HL-60 (cell line): ENCODE data around the gene CIC.

ENCODE experiments used
- GABPA ChIP-seq: IDR thresholded peaks from 2 replicates; pipeline ENCODE4 v1.6.1; 2012; ENCODE audit warnings: low read depth
- POLR2AphosphoS5 ChIP-seq: IDR thresholded peaks from 2 replicates; pipeline ENCODE4 v1.6.1; 2012; ENCODE audit warnings: low read depth
- SPI1 ChIP-seq: IDR thresholded peaks from 2 replicates; pipeline ENCODE4 v1.6.1; 2012; ENCODE audit warnings: low read depth, mild to moderate bottlenecking, borderline replicate concordance
- TF ChIP-seq, protein P1 (sequence below): IDR thresholded peaks from one replicate; pipeline ENCODE4 v1.5.1; 2011; ENCODE audit warnings: low read length, control low read depth, inconsistent platforms; ENCODE audit not compliant: insufficient read depth
- TF ChIP-seq, protein P2 (sequence below): IDR thresholded peaks from 2 replicates; pipeline ENCODE4 v1.6.1; 2012; ENCODE audit warnings: low read depth; ENCODE audit not compliant: insufficient replicate concordance

DNA sequence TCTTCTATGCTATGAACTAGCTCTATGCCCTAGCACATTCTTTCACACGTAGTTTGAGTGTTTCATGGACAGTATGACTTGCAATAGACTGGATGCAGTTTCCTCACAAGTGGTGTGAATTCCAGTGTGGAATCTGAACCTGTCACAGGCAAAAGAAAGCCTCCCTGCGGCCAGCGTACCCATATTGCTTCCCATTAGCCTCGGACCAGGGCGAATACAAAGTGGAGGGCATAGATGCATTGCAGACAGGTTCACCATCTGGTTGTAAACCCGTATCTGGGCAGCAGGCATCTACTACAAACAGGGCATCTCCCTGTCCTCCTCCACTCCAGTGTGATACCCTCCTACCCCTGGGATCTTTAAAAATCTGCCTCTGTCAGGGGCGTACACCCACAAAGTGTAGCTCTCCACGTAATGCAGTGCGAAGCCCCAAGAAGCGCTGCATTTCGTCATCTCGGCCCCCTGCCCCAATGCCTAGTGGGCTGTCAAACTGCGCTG lies 1.4 kb upstream of the CIC start:
- TF ChIP-seq POLR2AphosphoS5 (no peak; the same call in 1 of the 2 replicates), SPI1 (no peak), GABPA (no peak)
- TF ChIP-seq, protein P1, sequence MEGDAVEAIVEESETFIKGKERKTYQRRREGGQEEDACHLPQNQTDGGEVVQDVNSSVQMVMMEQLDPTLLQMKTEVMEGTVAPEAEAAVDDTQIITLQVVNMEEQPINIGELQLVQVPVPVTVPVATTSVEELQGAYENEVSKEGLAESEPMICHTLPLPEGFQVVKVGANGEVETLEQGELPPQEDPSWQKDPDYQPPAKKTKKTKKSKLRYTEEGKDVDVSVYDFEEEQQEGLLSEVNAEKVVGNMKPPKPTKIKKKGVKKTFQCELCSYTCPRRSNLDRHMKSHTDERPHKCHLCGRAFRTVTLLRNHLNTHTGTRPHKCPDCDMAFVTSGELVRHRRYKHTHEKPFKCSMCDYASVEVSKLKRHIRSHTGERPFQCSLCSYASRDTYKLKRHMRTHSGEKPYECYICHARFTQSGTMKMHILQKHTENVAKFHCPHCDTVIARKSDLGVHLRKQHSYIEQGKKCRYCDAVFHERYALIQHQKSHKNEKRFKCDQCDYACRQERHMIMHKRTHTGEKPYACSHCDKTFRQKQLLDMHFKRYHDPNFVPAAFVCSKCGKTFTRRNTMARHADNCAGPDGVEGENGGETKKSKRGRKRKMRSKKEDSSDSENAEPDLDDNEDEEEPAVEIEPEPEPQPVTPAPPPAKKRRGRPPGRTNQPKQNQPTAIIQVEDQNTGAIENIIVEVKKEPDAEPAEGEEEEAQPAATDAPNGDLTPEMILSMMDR, result no peak
- TF ChIP-seq, protein P2, sequence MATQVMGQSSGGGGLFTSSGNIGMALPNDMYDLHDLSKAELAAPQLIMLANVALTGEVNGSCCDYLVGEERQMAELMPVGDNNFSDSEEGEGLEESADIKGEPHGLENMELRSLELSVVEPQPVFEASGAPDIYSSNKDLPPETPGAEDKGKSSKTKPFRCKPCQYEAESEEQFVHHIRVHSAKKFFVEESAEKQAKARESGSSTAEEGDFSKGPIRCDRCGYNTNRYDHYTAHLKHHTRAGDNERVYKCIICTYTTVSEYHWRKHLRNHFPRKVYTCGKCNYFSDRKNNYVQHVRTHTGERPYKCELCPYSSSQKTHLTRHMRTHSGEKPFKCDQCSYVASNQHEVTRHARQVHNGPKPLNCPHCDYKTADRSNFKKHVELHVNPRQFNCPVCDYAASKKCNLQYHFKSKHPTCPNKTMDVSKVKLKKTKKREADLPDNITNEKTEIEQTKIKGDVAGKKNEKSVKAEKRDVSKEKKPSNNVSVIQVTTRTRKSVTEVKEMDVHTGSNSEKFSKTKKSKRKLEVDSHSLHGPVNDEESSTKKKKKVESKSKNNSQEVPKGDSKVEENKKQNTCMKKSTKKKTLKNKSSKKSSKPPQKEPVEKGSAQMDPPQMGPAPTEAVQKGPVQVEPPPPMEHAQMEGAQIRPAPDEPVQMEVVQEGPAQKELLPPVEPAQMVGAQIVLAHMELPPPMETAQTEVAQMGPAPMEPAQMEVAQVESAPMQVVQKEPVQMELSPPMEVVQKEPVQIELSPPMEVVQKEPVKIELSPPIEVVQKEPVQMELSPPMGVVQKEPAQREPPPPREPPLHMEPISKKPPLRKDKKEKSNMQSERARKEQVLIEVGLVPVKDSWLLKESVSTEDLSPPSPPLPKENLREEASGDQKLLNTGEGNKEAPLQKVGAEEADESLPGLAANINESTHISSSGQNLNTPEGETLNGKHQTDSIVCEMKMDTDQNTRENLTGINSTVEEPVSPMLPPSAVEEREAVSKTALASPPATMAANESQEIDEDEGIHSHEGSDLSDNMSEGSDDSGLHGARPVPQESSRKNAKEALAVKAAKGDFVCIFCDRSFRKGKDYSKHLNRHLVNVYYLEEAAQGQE, result no peak
